Smooth muscle cell (in vitro differentiated cells): ENCODE results near the gene SVEP1. TPM values are rescaled to one million over a fixed set of nuclear protein-coding genes. Genes with fewer than 3 reads are reported as not detected.
"Not testable (repeated sequence)": the region's sequence is repeated elsewhere in the genome, so short reads cannot be mapped to it uniquely, and the experiment has no call there.

Source experiments
- DNase-seq: peaks from one replicate; lab custom pipeline; 2025; ENCODE audit not compliant: unreplicated experiment; lab: John Stamatoyannopoulos, UW
- H2AFZ ChIP-seq: fragments of 200-600 bp; sonication (generic); 2 replicates; pipeline ENCODE4 v1.6.0; 2016; ENCODE audit warnings: antibody characterized with exemption, low read depth, mild to moderate bottlenecking
- H3F3A ChIP-seq: fragments of 200-600 bp; sonication (generic); 2 replicates; pipeline ENCODE4 v1.6.0; 2017; ENCODE audit warnings: antibody characterized with exemption, low read depth
- H3K27ac ChIP-seq: fragments of 200-600 bp; sonication (generic); 2 replicates; pipeline ENCODE4 v1.5.1; 2016; ENCODE audit warnings: low read depth, mild to moderate bottlenecking
- H3K27me3 ChIP-seq: fragments of 200-600 bp; sonication (generic); 2 replicates; pipeline ENCODE4 v1.6.1; 2016; ENCODE audit warnings: low read depth, mild to moderate bottlenecking
- H3K36me3 ChIP-seq: fragments of 200-600 bp; sonication (generic); 2 replicates; pipeline ENCODE4 v1.5.1; 2016; ENCODE audit warnings: low read depth
- H3K4me1 ChIP-seq: fragments of 200-600 bp; sonication (generic); 2 replicates; pipeline ENCODE4 v1.5.1; 2016; ENCODE audit warnings: low read depth
- H3K4me2 ChIP-seq: fragments of 200-600 bp; sonication (generic); 2 replicates; pipeline ENCODE4 v1.6.0; 2016; ENCODE audit warnings: mild to moderate bottlenecking
- H3K4me3 ChIP-seq: fragments of 200-600 bp; sonication (generic); 2 replicates; pipeline ENCODE4 v1.5.1; 2016; ENCODE audit warnings: mild to moderate bottlenecking
- H3K79me2 ChIP-seq: fragments of 200-600 bp; sonication (generic); 2 replicates; pipeline ENCODE4 v1.6.0; 2016; ENCODE audit warnings: low read depth, mild to moderate bottlenecking
- H3K9ac ChIP-seq: fragments of 200-600 bp; sonication (generic); 2 replicates; pipeline ENCODE4 v1.6.0; 2016; ENCODE audit warnings: low read depth
- H3K9me3 ChIP-seq: fragments of 200-600 bp; sonication (generic); replicated peaks from 2 replicates; pipeline ENCODE4 v1.5.1; 2016; ENCODE audit warnings: low read depth
- H4K20me1 ChIP-seq: fragments of 200-600 bp; sonication (generic); 2 replicates; pipeline ENCODE4 v1.6.0; 2016; ENCODE audit warnings: low read depth
- CTCF ChIP-seq: fragments of 200-600 bp; sonication (generic); IDR thresholded peaks from 2 replicates; pipeline ENCODE4 v1.5.1; 2017; ENCODE audit warnings: borderline replicate concordance, mild to moderate bottlenecking, antibody characterized with exemption; ENCODE audit not compliant: insufficient read depth, poor library complexity, severe bottlenecking
- WGBS: methylation state at CpG from one replicate; pipeline ENCODE4 v1.1.7; 2016; ENCODE audit warnings: low lambda C conversion rate; 5-methylcytosine and 5-hydroxymethylcytosine counted together
- polyA plus RNA-seq: library from polyadenylated mRNA; unstranded; fragments of >200 nt; fragmentation: Nextera tagmentation; extraction: Ambion mirVana; gene quantifications from 2 replicates; pipeline ENCODE4 v1.2.1, GENCODE V29; 2016
- total RNA-seq: library from RNA; depleted of rRNA; stranded (reverse); fragments of >200 nt; gene quantifications from 2 replicates; pipeline ENCODE4 v1.2.3, GENCODE V29; 2014

SVEP1 gene
- total and polyA plus RNA-seq, 2 experiments from 2014 or later: 6.4 to 14.8 TPM

GRCh38 chr9:110531776-110532175 lies 47.8 kb downstream of the SVEP1 start:
- Histone ChIP-seq H3K27me3 (no peaks in the 10 kb centered on the region), H2AFZ (no peak overlapping the region), H3F3A (peaks cover 2% of the 10 kb centered on the region), H3K9me3 (no peaks in the 10 kb centered on the region), H3K4me1 (no peaks in the 10 kb centered on the region), H3K27ac (no peak overlapping the region), H3K36me3 (no peaks in the 10 kb centered on the region), H3K4me2 (no peak overlapping the region), H3K79me2 (no peaks in the 10 kb centered on the region), H3K9ac (no peak overlapping the region), H3K4me3 (no peak overlapping the region), H4K20me1 (no peaks in the 10 kb centered on the region)
- DNase-seq: no peak
- no peak for TF ChIP-seq CTCF

GRCh38 chr9:110531241-110531640 lies 48.3 kb downstream of the SVEP1 start:
- not testable (repeated sequence) for H2AFZ ChIP-seq, H3K27me3 ChIP-seq, H3K4me3 ChIP-seq, H3K4me1 ChIP-seq, H3K36me3 ChIP-seq, H3K9me3 ChIP-seq, H4K20me1 ChIP-seq, H3K9ac ChIP-seq, H3F3A ChIP-seq, H3K27ac ChIP-seq, H3K79me2 ChIP-seq, H3K4me2 ChIP-seq, DNase-seq
- WGBS: 63% methylated on average over 1 of the region's 1 CpG

- Histone ChIP-seq H3K79me2 (no peaks in the 10 kb centered on the region), H2AFZ (no peak overlapping the region)
Measured at GRCh38 chr9:110528645-110529044, 50.9 kb downstream of the SVEP1 start.

GRCh38 chr9:110526426-110526825 lies 53.1 kb downstream of the SVEP1 start:
- Histone ChIP-seq H3K27ac (no peak overlapping the region), H3F3A (peaks cover 5% of the 10 kb centered on the region), H3K4me1 (no peaks in the 10 kb centered on the region), H3K36me3 (no peaks in the 10 kb centered on the region), H3K4me3 (no peak overlapping the region), H3K79me2 (no peaks in the 10 kb centered on the region), H3K4me2 (no peak overlapping the region), H2AFZ (no peak overlapping the region), H4K20me1 (no peaks in the 10 kb centered on the region), H3K9ac (no peak overlapping the region), H3K27me3 (no peaks in the 10 kb centered on the region), H3K9me3 (no peaks in the 10 kb centered on the region)
- no peak for DNase-seq
- TF ChIP-seq CTCF: no peak
- WGBS: 73% methylated on average over 1 of the region's 1 CpG

More at GRCh38 chr9:110528645-110529044, 50.9 kb downstream of the SVEP1 start:
- Histone ChIP-seq H3K9ac (no peak overlapping the region), H3K27me3 (no peaks in the 10 kb centered on the region), H3K4me3 (no peak overlapping the region), H3K27ac (no peak overlapping the region), H4K20me1 (no peaks in the 10 kb centered on the region), H3K4me2 (no peak overlapping the region), H3K36me3 (no peaks in the 10 kb centered on the region), H3F3A (peaks cover 5% of the 10 kb centered on the region), H3K4me1 (no peaks in the 10 kb centered on the region), H3K9me3 (no peaks in the 10 kb centered on the region)
- TF ChIP-seq CTCF: no peak
- DNase-seq: no peak
